GM18526 (cell line): Measurements from ENCODE around the gene TNFRSF13B.

Experiments
- POLR2A ChIP-seq: IDR thresholded peaks from 3 replicates; pipeline ENCODE4 v1.6.1; 2011; ENCODE audit not compliant: insufficient read length; ENCODE audit errors: extremely low read depth

TNFRSF13B gene

GRCh38 chr17:16920628-16921020, 51.3 kb downstream of the TNFRSF13B start:
- TF ChIP-seq POLR2A, result no peak

GRCh38 chr17:16919663-16920627, 52.0 kb downstream of the TNFRSF13B start:
- no peak for TF ChIP-seq POLR2A

GRCh38 chr17:16918443-16918842, 53.5 kb downstream of the TNFRSF13B start:
- TF ChIP-seq POLR2A, result no peak

DNA sequence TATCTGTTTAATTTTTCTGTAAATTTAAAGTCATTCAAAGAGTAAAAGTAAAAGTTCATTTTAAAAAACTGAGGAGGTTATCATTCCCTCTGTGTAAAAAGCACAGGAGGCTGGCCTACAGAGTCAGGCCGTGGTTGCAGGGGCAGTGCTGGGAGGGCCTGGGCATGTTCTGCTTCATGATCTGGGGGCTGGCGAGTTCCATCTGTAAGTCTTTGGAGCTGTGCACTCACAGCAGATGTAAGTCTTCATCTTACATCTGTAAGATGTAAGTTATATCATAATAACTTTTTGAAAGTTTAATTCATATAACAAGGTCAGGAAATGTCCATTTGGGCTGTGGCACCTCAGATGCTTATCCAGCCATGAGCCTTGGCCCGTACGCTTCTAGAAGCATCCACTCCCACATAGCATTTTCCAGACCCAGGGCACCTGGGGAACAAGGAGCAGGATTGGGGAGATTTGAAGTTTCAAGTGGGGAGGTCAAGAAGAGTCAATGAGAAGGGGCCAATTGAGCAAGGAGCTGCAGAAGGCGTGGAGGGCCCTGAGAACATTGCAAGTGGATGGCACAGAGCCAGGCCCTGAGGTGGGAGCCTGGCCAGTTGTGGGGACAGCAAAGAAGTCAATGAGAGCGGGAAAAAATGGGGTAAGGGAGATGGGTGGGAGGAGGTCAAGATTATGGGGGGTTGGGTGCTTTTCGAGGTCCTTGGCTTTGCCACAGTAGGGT, 54.1 kb downstream of the TNFRSF13B start:
- TF ChIP-seq POLR2A, result no peak

- TF ChIP-seq POLR2A, result no peak
Observed at GRCh38 chr17:16916557-16916920, 55.4 kb downstream of the TNFRSF13B start.

DNA sequence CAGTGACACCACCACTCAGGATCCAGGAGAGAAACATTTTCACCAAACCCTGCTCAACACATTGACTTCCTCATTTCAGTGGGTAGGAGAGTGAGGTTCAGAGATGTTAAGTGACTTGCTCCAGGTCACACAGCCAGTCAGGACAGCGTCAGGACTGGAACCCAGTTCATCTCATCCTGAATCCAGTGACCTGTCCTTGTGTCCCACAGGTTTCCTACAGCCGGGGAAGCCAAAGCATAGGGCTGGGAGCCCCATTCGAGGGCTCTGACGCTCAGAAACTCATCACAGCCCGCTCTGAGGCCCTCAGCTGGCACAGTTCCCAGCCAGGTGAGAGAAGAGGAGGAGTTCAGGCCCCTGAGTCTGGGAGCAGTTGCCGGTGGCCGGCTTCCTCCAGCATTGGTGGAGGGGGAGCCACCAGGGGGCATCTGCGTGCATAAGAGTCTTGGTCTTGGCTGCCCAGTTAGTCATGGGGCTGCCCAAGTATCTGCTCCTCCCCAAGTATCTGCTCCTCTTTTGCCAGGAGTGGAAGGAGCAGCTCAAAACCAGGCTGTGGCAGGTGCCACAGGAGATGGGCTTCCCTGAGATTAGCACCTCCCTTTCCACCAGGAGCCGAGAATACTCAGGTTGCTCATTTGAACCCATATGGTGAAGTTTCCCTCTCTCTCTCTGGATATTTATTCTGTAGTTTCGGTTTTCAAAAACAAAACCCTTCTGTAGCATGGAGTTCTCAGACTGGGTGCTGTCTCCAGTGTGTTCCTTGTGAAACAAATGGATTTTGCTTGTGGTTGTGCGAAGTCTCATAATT, 56.0 kb downstream of the TNFRSF13B start:
- no peak for TF ChIP-seq POLR2A

GRCh38 chr17:16913463-16913862, 58.5 kb downstream of the TNFRSF13B start:
- TF ChIP-seq POLR2A, result no peak

- TF ChIP-seq POLR2A, result no peak
Observed at GRCh38 chr17:16912021-16912962, 59.6 kb downstream of the TNFRSF13B start.

DNA sequence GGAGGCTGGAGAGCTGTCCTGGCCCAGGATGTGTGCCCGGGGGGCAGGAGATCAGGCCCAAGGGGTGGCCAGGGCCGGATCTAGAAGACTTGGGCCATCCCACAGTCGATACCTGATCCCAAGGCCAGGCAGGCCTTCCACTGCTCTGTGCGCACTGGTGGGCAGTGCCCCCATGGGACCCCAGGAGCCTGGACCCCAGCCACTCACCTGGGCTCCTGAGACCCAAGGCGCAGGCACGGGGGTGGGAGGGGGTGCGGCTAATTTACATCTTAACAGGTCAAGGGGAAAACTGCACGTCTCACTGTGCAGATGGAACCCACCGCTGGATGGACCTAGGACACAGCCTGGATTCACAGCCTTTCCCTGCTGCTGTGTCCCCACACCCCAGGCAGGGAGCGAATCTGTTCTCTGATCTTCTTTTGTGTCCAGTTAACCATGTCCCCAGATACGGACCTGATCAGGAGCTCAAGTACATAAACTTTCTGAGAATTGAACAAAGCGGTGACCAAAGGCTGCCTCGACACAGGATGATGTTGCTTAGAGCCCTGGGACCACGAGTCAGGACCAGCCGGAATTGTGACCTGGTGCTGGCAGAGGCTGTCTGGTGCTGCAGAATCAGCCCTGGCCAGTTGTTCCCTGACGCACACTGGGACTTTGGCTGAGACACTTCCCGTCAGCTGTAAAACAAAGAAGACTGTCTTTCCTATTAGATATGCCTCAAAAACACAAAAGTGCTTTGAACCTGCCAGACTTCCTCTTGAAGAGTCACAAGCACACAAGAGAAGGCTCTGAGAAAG, 60.6 kb downstream of the TNFRSF13B start:
- TF ChIP-seq POLR2A, result no peak

DNA sequence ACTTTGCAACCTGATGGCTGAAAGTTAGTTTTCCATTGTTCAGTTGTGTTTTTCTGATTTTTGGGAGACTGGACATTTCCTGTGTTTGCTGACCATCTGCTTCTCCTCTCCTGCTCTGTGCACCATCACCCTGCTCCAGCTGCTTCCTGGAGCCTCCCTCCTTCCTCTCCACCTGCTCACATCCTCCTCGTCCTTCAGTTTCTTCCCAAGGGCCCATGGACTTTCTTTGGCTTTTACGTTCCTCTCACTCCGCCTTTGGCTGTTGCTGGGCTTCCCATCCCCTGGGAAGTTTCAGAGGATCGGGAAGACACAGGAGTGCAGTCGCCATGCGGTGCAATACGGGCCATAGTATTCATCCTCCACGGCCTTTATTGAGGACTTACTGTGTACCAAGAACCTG, 61.6 kb downstream of the TNFRSF13B start:
- TF ChIP-seq POLR2A, result no peak

- no peak for TF ChIP-seq POLR2A
Observed at GRCh38 chr17:16909472-16910246, 62.3 kb downstream of the TNFRSF13B start.

- no peak for TF ChIP-seq POLR2A
Observed at GRCh38 chr17:16908273-16908672, 63.6 kb downstream of the TNFRSF13B start.

- TF ChIP-seq POLR2A, result no peak
Observed at GRCh38 chr17:16906680-16907079, 65.2 kb downstream of the TNFRSF13B start.
